Mesendoderm (in vitro differentiated cells): ENCODE results near the gene IL26.

ENCODE experiments used
- DNase-seq: peaks from one replicate; pipeline ENCODE4 v3.0.0; 2013
- H2AK5ac ChIP-seq: 2 replicates; pipeline ENCODE4 v1.6.1; 2013; ENCODE audit warnings: low read length, inconsistent platforms
- H2BK120ac ChIP-seq: 2 replicates; pipeline ENCODE4 v1.6.1; 2013; ENCODE audit warnings: low read depth, mild to moderate bottlenecking, low read length, moderate library complexity, mixed read lengths
- H2BK15ac ChIP-seq: replicated peaks from 2 replicates; pipeline ENCODE4 v1.6.1; 2013; ENCODE audit warnings: low read depth, mild to moderate bottlenecking, moderate library complexity
- H2BK5ac ChIP-seq: 2 replicates; pipeline ENCODE4 v1.6.1; 2013; ENCODE audit warnings: low read length, inconsistent platforms
- H3K18ac ChIP-seq: 2 replicates; pipeline ENCODE4 v1.6.1; 2013; ENCODE audit warnings: mild to moderate bottlenecking, low read length, mixed read lengths
- H3K23ac ChIP-seq: one replicate; pipeline ENCODE4 v1.6.1; 2013; ENCODE audit warnings: low read length
- H3K27ac ChIP-seq: 2 replicates; pipeline ENCODE4 v1.5.1; 2013; ENCODE audit warnings: low read depth, mild to moderate bottlenecking, inconsistent platforms, low read length, moderate library complexity
- H3K27me3 ChIP-seq: 2 replicates; pipeline ENCODE4 v1.6.1; 2013; ENCODE audit warnings: low read length, control low read depth, mild to moderate bottlenecking, inconsistent platforms; ENCODE audit not compliant: insufficient read depth, poor library complexity
- H3K36me3 ChIP-seq: 2 replicates; pipeline ENCODE4 v1.6.1; 2013; ENCODE audit warnings: low read length, inconsistent platforms; ENCODE audit not compliant: control insufficient read depth, insufficient read depth
- H3K4ac ChIP-seq: one replicate; pipeline ENCODE4 v1.6.1; 2013; ENCODE audit warnings: low read depth, mild to moderate bottlenecking, low read length, moderate library complexity
- H3K4me1 ChIP-seq: 2 replicates; pipeline ENCODE4 v1.6.1; 2013; ENCODE audit warnings: low read depth, low read length, inconsistent platforms; ENCODE audit not compliant: control insufficient read depth
- H3K4me2 ChIP-seq: 2 replicates; pipeline ENCODE4 v1.6.1; 2013; ENCODE audit warnings: low read length
- H3K4me3 ChIP-seq: 2 replicates; pipeline ENCODE4 v1.5.1; 2013; ENCODE audit warnings: mild to moderate bottlenecking, low read length
- H3K56ac ChIP-seq: one replicate; pipeline ENCODE4 v1.6.1; 2013; ENCODE audit warnings: low read length
- H3K79me1 ChIP-seq: 2 replicates; pipeline ENCODE4 v1.6.1; 2013; ENCODE audit warnings: low read length, inconsistent platforms
- H3K79me2 ChIP-seq: 2 replicates; pipeline ENCODE4 v1.6.1; 2013; ENCODE audit warnings: mild to moderate bottlenecking, low read length; ENCODE audit not compliant: control insufficient read depth, insufficient read depth
- H3K9ac ChIP-seq: 2 replicates; pipeline ENCODE4 v1.6.1; 2013; ENCODE audit warnings: low read length, inconsistent platforms
- H4K5ac ChIP-seq: one replicate; pipeline ENCODE4 v1.6.1; 2013; ENCODE audit warnings: low read length
- H4K8ac ChIP-seq: one replicate; pipeline ENCODE4 v1.6.1; 2013; ENCODE audit warnings: low read depth, mild to moderate bottlenecking, control low read depth, low read length, moderate library complexity
- WGBS: extraction: QIAGEN DNeasy Blood & Tissue Kit; methylation state at CpG from one replicate; pipeline ENCODE4 v1.1.7; 2013; ENCODE audit warnings: low lambda C conversion rate, missing lambda C conversion rate; ENCODE audit not compliant: insufficient coverage; ENCODE audit errors: extremely low coverage; 5-methylcytosine and 5-hydroxymethylcytosine counted together

IL26 gene

DNA sequence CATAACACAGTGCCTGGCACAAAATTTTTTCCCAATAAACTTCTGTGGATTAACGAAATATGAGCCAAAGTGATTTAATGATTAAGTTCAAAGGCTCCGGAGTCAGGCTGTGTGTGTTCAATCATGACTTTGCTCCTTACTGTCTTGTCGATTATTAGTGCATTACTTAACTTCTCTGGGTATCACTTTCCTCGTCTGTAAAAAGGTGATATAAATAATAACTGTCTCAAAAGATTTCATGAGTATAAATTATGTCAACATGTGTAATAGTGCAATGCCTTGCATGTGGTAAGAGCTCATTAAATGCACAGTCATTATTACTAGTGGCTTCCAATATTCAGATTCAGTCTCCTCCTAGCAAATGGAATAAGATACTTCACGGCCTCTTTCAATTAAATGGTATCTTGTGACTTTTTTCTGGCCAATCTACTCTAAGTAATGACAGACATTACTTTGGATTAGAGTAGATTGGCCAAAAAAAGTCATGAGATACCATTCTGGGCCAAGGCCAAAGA lies 59.2 kb downstream of the IL26 start:
- Histone ChIP-seq H2BK5ac (no peak overlapping the region), H3K23ac (no peak overlapping the region), H2BK120ac (no peak overlapping the region), H3K36me3 (no peaks in the 10 kb centered on the region), H3K56ac (no peak overlapping the region), H3K27me3 (no peaks in the 10 kb centered on the region), H2AK5ac (no peak overlapping the region), H3K4ac (no peak overlapping the region), H4K5ac (no peak overlapping the region), H3K18ac (no peak overlapping the region), H3K9ac (no peak overlapping the region), H4K8ac (no peak overlapping the region), H2BK15ac (no peak overlapping the region), H3K4me3 (no peak overlapping the region), H3K27ac (no peak overlapping the region), H3K4me1 (no peaks in the 10 kb centered on the region), H3K4me2 (no peak overlapping the region), H3K79me2 (no peaks in the 10 kb centered on the region), H3K79me1 (no peaks in the 10 kb centered on the region)
- no peak for DNase-seq
- WGBS: no CpG with 5 or more reads among the region's 5 CpGs

DNA sequence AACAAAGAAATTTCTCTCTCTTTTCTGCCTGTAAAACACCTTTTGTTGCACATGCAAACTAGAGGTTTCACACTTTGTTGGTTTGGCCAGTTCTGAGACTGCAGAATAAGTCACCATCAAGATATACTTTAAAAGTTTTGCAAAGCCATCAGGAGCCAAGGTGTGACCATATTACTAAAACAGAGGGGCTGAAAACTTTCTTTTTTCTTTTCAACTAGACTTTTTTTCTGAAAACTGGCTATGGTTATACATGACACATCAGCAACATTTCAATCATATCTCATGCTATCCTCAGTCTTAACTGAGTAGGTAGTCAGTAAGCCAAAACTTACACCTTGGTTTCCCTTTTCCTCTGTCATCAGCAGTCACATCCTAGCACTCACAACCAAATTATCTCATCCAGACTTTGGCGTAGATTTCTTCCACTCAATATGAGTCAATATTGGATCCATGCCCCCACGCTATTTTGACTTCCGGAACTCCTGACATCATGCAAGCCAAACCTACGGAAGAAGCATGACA lies 62.0 kb downstream of the IL26 start:
- Histone ChIP-seq H3K9ac (no peak overlapping the region), H3K18ac (no peak overlapping the region), H3K27me3 (no peaks in the 10 kb centered on the region), H3K4me1 (no peaks in the 10 kb centered on the region), H3K79me2 (no peaks in the 10 kb centered on the region), H3K79me1 (no peaks in the 10 kb centered on the region), H3K4me3 (no peak overlapping the region), H2BK15ac (no peak overlapping the region), H3K36me3 (no peaks in the 10 kb centered on the region), H4K8ac (no peak overlapping the region), H2BK120ac (no peak overlapping the region), H3K4me2 (no peak overlapping the region), H3K27ac (no peak overlapping the region), H2BK5ac (no peak overlapping the region), H4K5ac (no peak overlapping the region), H2AK5ac (no peak overlapping the region), H3K56ac (no peak overlapping the region), H3K23ac (no peak overlapping the region), H3K4ac (no peak overlapping the region)
- no peak for DNase-seq
- no CpG with 5 or more reads among the region's 4 CpGs for WGBS

DNA sequence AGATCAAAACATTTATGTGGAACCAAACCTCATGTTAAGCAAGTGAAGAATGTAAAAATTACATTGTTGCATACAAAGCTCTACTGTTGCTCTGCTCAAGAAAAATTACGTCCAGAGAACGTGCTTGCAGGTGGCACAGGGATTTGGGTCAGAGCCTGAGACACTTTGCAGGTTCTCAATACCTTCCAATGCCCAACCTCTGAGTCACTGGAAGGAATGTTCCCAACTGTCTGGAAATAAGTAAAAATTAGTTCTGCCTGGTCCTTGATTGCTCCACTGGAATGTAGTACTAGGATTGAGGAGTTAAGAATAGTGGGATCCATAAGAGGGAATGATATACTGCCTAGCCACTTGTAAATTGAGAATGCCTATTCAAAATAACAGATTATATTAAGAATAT lies 63.2 kb downstream of the IL26 start:
- DNase-seq: peak; percentile 44
- Histone ChIP-seq H3K56ac (no peak overlapping the region), H3K9ac (no peak overlapping the region), H3K23ac (no peak overlapping the region), H3K36me3 (no peaks in the 10 kb centered on the region), H3K27ac (no peak overlapping the region), H3K4me2 (no peak overlapping the region), H3K4ac (no peak overlapping the region), H2AK5ac (no peak overlapping the region), H4K8ac (no peak overlapping the region), H3K4me1 (no peaks in the 10 kb centered on the region), H3K27me3 (no peaks in the 10 kb centered on the region), H3K79me2 (no peaks in the 10 kb centered on the region), H2BK120ac (no peak overlapping the region), H3K79me1 (no peaks in the 10 kb centered on the region), H3K18ac (no peak overlapping the region), H2BK15ac (no peak overlapping the region), H2BK5ac (no peak overlapping the region), H4K5ac (no peak overlapping the region), H3K4me3 (no peak overlapping the region)
- WGBS: no CpG with 5 or more reads among the region's 2 CpGs

DNA sequence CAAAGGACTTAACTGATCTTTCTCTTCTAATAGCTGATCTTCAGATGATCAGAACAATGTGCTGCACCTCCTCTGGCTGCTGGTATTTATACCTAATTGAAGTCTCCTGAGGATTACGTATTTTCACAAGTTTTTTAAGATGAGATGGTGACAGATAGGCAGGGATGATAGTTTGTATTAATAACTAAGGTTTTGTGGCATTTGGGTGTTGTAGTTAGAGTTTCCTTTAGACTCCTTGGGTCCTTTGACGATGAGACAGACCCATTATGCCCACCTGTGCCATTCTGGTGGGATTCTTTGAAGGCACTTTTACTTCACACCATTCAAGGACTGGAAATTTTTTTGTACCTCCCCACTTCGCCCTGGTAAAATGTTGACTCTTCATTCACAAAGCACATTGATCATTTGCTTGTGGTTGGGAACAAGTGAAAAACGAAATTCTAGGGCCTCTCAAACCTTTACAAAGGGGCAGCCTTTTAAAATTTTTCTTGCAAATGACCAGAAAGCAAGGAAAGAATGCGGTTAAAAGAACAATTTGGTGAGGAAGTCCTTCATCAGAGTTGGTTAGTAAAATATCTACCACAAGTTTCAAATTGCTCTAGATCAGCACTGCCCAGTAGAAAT lies 65.8 kb downstream of the IL26 start, which contains the start of gene IFNG:
Gene IFNG, minus strand, starts transcription at position 60 of the 624 bp plus-strand sequence. CDS start 125 bp downstream, outside the sequence.
- Histone ChIP-seq H3K4me1 (no peaks in the 10 kb centered on the region), H3K79me1 (no peaks in the 10 kb centered on the region), H3K4me2 (no peak within 1 kb of the TSS), H2BK15ac (no peak within 1 kb of the TSS), H3K27me3 (no peaks in the 10 kb centered on the region), H3K27ac (no peak within 1 kb of the TSS), H3K23ac (no peak within 1 kb of the TSS), H3K56ac (no peak within 1 kb of the TSS), H3K4me3 (no peak within 1 kb of the TSS), H3K4ac (no peak within 1 kb of the TSS), H2BK120ac (no peak within 1 kb of the TSS), H2AK5ac (no peak within 1 kb of the TSS), H4K5ac (no peak within 1 kb of the TSS), H4K8ac (no peak within 1 kb of the TSS), H2BK5ac (no peak within 1 kb of the TSS), H3K18ac (no peak within 1 kb of the TSS), H3K36me3 (no peaks in the 10 kb centered on the region), H3K79me2 (no peaks in the 10 kb centered on the region), H3K9ac (no peak within 1 kb of the TSS)
- peak; percentile 18 for DNase-seq
- whole genome bisulfite sequencing: no CpG with 5 or more reads among the region's 5 CpGs

DNA sequence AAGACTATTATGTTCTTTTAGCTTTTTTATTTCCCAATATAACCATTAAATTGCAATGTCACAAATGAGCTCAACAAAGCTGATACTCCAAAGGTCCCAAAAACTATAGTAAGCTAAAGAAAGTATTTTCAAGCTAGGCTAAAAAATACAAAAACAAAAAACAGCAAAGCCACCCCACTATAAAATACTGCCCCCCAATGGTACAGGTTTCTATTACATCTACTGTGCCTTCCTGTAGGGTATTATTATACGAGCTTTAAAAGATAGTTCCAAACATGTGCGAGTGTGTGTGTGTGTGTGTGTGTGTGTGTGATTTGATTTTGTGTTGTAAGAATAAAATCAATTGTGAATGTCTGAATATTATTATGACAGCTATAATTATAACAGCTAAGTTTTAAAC lies 67.2 kb downstream of the IL26 start:
- WGBS: no CpG with 5 or more reads among the region's 2 CpGs
- peak; percentile 45 for DNase-seq
- H3K4me3 ChIP-seq: no peak overlapping the region
- no peak overlapping the region for H3K27ac ChIP-seq
- H3K79me2 ChIP-seq: no peaks in the 10 kb centered on the region
- H3K23ac ChIP-seq: no peak overlapping the region
- no peak overlapping the region for H2AK5ac ChIP-seq
- H3K4ac ChIP-seq: no peak overlapping the region
- no peaks in the 10 kb centered on the region for H3K79me1 ChIP-seq
- H3K4me2 ChIP-seq: no peak overlapping the region
- no peak overlapping the region for H4K5ac ChIP-seq
- H3K9ac ChIP-seq: no peak overlapping the region
- no peaks in the 10 kb centered on the region for H3K36me3 ChIP-seq
- no peak overlapping the region for H4K8ac ChIP-seq
- no peak overlapping the region for H2BK120ac ChIP-seq
- H3K4me1 ChIP-seq: no peaks in the 10 kb centered on the region
- H3K27me3 ChIP-seq: no peaks in the 10 kb centered on the region
- no peak overlapping the region for H3K56ac ChIP-seq
- no peak overlapping the region for H2BK5ac ChIP-seq
- H3K18ac ChIP-seq: no peak overlapping the region
- no peak overlapping the region for H2BK15ac ChIP-seq

DNA sequence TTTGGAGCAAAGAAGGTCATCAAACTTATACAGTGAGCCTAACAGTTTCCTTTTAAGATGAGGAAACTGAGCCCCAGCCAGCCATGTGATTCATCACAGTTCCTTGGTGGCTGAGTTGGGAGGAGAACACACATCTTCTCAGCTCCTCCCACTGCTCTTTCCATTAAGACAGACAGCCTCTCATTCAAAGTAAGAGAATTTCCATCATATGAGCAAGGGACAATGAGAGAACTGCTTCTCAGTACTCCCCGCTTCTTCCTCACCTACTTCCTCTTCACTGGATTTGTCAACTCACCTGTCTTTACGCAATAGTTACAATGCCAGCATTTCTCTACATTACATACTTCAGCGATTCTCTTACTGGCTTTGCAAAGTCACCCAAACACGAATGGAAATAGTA lies 68.2 kb downstream of the IL26 start:
- Histone ChIP-seq H3K9ac (no peak overlapping the region), H3K56ac (no peak overlapping the region), H3K27ac (no peak overlapping the region), H4K8ac (no peak overlapping the region), H4K5ac (no peak overlapping the region), H2BK120ac (no peak overlapping the region), H3K18ac (no peak overlapping the region), H3K4me2 (no peak overlapping the region), H3K4ac (no peak overlapping the region), H2BK15ac (no peak overlapping the region), H3K79me2 (no peaks in the 10 kb centered on the region), H3K27me3 (no peaks in the 10 kb centered on the region), H2BK5ac (no peak overlapping the region), H3K23ac (no peak overlapping the region), H3K36me3 (no peaks in the 10 kb centered on the region), H3K4me1 (no peaks in the 10 kb centered on the region), H2AK5ac (no peak overlapping the region), H3K79me1 (no peaks in the 10 kb centered on the region), H3K4me3 (no peak overlapping the region)
- no peak for DNase-seq
- no CpG with 5 or more reads among the region's 4 CpGs for WGBS
